HG03025 (cell line): ENCODE data around the gene LTB4R.

ENCODE experiments used
- ATAC-seq: cut with Tn5 transposase; IDR thresholded peaks from one replicate; pipeline ENCODE4 v1.9.1; 2021; ENCODE audit warnings: mild to moderate bottlenecking, moderate library complexity; ENCODE audit not compliant: unreplicated experiment, low FRiP score

The LTB4R gene

GRCh38 chr14:24310646-24311604 is at the start of gene LTB4R:
LTB4R (plus strand) TSS chr14:24311502; CDS start chr14:24315652, 4,150 bp downstream.
- peak; percentile 59 for ATAC-seq

GRCh38 chr14:24261969-24262327 is 49.4 kb upstream of the LTB4R start:
- ATAC-seq: no peak

- no peak for ATAC-seq
These were observed 48.2 kb upstream of the LTB4R start, which contains the start of gene TGM1 for GRCh38 chr14:24262821-24263733. TGM1 (minus strand) TSS chr14:24263177; CDS start chr14:24262352, 825 bp downstream.

- ATAC-seq: no peak
These were observed 47.5 kb upstream of the LTB4R start for GRCh38 chr14:24263848-24264247.

- ATAC-seq: no peak
These were observed 47.0 kb upstream of the LTB4R start for GRCh38 chr14:24264298-24264697.

GRCh38 chr14:24266344-24267244 is 44.7 kb upstream of the LTB4R start:
- ATAC-seq: no peak

- ATAC-seq: no peak
These were observed 43.8 kb upstream of the LTB4R start for GRCh38 chr14:24267516-24267915.

GRCh38 chr14:24268225-24268624 is 43.1 kb upstream of the LTB4R start:
- no peak for ATAC-seq

- no peak for ATAC-seq
These were observed 41.9 kb upstream of the LTB4R start for GRCh38 chr14:24269368-24269767.

- no peak for ATAC-seq
These were observed 41.3 kb upstream of the LTB4R start for GRCh38 chr14:24269910-24270536.

- ATAC-seq: no peak
These were observed 40.7 kb upstream of the LTB4R start for GRCh38 chr14:24270537-24271133.

- ATAC-seq: peak; percentile 81
These were observed 40.0 kb upstream of the LTB4R start, which contains the start of gene RABGGTA for GRCh38 chr14:24271134-24271833. RABGGTA (minus strand) TSS chr14:24271597; CDS start chr14:24271115, 482 bp downstream.

- ATAC-seq: no peak
These were observed 39.5 kb upstream of the LTB4R start for GRCh38 chr14:24271834-24272263.

GRCh38 chr14:24272467-24272866 is 38.8 kb upstream of the LTB4R start:
- ATAC-seq: no peak

GRCh38 chr14:24273422-24273998 is 37.8 kb upstream of the LTB4R start:
- no peak for ATAC-seq

GRCh38 chr14:24274101-24274543 is 37.2 kb upstream of the LTB4R start:
- ATAC-seq: no peak

- no peak for ATAC-seq
These were observed 34.2 kb upstream of the LTB4R start for GRCh38 chr14:24277071-24277470.
